Stimulated activated CD8-positive, alpha-beta memory T cell treated with anti-CD3 and anti-CD28 coated beads, Interleukin-15, amount 100 ng/mL, for 1 hour (primary cell): Measurements from ENCODE around the gene DPP6.
"Not testable (repeated sequence)": the region's sequence is repeated elsewhere in the genome, so short reads cannot be mapped to it uniquely, and the experiment has no call there.

ENCODE experiments used
- DNase-seq: peaks from one replicate; pipeline ENCODE4 v3.0.0-alpha.2; 2020; ENCODE audit warnings: low read depth

The DPP6 gene

DNA sequence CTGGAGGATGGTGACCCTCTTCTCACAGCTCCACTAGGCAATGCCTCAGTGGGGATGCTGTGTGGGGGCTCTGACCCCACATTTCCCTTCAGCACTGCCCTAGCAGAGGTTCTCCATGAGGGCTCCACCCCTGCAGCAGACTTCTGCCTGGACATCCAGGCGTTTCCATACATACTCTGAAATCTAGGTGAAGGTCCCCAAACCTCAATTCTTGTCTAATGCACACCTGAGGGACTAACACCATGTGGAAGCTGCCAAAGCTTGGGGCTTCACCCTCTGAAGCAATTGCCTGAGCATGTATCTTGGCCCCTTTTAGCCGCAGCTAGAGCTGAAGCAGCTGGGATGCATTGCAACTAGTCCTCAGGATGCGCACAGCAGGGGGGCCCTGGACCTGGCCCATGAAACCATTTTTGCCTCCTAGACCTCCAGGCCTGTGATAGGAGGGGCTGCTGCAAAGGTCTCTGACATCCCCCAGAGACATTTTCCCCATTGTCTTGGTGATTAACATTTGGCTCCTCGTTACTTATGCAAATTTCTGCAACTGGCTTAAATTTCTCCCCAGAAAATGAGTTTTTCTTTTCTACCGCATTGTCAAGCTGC is 882.3 kb downstream of the DPP6 start:
- DNase-seq = not testable (repeated sequence)

DNA sequence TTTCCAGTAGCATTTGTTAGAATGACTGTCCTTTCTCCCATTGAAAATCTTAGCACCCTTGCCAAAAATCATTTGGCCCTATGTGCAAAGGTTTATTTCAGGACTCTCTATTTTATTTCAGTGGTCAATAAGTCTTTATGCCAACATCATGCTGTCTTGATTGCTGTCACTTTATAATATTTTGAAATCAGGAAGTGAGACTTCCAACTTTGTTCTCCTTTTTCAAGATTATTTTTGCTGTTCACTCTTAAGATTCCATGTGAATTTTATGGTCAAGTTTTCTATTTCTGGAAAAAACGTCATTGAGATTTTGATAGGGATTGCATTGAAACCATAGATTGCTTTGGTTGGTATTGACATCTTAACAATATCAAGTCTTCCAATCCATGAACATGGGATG is 885.6 kb downstream of the DPP6 start:
- no peak for DNase-seq

DNA sequence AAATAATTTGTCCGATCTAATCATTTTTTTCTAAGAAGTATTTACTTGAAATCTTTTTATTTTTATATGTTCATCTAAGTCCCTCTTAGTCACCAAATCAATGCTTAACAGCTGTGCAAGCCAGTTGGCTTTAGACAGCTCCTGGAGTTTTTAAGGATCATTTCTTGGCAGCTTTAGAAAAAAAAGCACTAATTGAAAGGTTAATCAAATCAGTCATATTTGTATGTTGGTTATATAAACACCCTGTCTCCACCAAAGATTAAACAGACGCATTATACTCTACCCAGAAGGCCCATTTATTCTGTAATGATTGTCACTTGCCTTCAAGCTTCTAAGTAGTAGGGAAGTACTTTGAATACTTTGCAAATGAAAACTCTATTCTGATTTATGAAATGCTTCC is 890.5 kb downstream of the DPP6 start:
- DNase-seq = no peak
